ENCODE measurements around the gene TMEM234.

DNA sequence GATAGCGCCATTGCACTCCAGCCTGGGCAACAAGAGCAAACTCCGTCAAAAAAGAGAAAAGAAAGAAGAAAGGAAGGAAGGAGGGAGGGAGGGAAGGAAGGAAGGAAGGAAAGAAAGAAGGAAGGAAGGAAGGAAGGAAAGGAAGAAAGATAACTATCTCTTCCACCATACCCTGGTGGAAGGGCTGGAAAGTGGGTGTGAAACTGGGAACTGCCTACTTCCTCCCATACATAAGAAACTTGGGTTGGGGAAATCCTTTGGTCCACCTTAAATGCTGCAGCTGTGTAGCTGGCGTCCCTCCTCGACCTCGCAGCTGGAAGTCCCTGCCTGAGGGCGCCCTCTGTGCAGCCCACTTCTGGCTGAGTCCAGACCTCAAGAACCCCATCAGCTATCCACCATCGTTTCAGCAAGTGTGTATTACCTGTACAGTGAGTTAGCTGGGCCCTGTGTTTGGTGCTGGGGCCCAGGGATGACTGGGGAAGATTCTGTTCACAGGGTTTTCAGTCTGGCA lies 20.2 kb upstream of the TMEM234 start:
- TF ChIP-seq POLR2AphosphoS5 (IDR thresholded peaks at IDR 0.05; ENCODE audit: low read depth, low read length) (no peak), RFX5 (IDR thresholded peaks at IDR 0.05; ENCODE audit: borderline replicate concordance, low read depth, low read length) (no peak), SIN3A (conservative IDR thresholded peaks at IDR 0.05 in 1 of 2, IDR thresholded peaks at IDR 0.05 in 1 of 2; ENCODE audit: low read depth in 1 of 2, low read length in 2 of 2) (no peak), EGR1 (IDR thresholded peaks at IDR 0.05; ENCODE audit: borderline replicate concordance, low read depth, low read length) (no peak), CBX5 (IDR thresholded peaks at IDR 0.05; ENCODE audit: low read depth, low read length) (no peak), KDM5A (IDR thresholded peaks at IDR 0.05; ENCODE audit: low read length) (no peak), TAF1 (IDR thresholded peaks at IDR 0.05; ENCODE audit: low read depth, low read length) (no peak)
- TF ChIP-seq, protein P1, sequence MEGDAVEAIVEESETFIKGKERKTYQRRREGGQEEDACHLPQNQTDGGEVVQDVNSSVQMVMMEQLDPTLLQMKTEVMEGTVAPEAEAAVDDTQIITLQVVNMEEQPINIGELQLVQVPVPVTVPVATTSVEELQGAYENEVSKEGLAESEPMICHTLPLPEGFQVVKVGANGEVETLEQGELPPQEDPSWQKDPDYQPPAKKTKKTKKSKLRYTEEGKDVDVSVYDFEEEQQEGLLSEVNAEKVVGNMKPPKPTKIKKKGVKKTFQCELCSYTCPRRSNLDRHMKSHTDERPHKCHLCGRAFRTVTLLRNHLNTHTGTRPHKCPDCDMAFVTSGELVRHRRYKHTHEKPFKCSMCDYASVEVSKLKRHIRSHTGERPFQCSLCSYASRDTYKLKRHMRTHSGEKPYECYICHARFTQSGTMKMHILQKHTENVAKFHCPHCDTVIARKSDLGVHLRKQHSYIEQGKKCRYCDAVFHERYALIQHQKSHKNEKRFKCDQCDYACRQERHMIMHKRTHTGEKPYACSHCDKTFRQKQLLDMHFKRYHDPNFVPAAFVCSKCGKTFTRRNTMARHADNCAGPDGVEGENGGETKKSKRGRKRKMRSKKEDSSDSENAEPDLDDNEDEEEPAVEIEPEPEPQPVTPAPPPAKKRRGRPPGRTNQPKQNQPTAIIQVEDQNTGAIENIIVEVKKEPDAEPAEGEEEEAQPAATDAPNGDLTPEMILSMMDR (IDR thresholded peaks at IDR 0.05; ENCODE audit: control extremely low read depth in 1 of 3, insufficient read depth in 1 of 3, low read depth in 1 of 3, low read length in 3 of 3) = no peak
- TF ChIP-seq, protein P2, sequence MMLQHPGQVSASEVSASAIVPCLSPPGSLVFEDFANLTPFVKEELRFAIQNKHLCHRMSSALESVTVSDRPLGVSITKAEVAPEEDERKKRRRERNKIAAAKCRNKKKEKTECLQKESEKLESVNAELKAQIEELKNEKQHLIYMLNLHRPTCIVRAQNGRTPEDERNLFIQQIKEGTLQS (IDR thresholded peaks at IDR 0.05; ENCODE audit: insufficient read depth, low read depth, low read length) = no peak

All from H1 (cell line).